ENCODE results near the gene TPRKB. TPM values are rescaled to one million over a fixed set of nuclear protein-coding genes. Genes with fewer than 3 reads are reported as not detected.

The TPRKB gene
- total and polyA plus RNA-seq, 2 donors, result 74.7 to 78.2 TPM

- DNase-seq (ENCODE audit: low read depth in 6 of 9, low spot score in 9 of 9), result no peak
- H3K4me1 ChIP-seq (ENCODE audit: control insufficient read depth in 2 of 2, insufficient read depth in 2 of 2, low read length in 2 of 2), result no peaks in the 10 kb centered on the region
- H3K9me3 ChIP-seq (ENCODE audit: control insufficient read depth in 2 of 2, insufficient read depth in 1 of 2, low read length in 1 of 2), result peaks cover 0 to 5% of the 10 kb centered on the region in 2 donors
- over 99% methylated on average over 2 of the region's 2 CpGs for WGBS
- no peak overlapping the region for H3K4me3 ChIP-seq (ENCODE audit: low read length in 2 of 2)
- H3K27ac ChIP-seq (ENCODE audit: low read depth in 1 of 2, low read length in 1 of 2), result no peak overlapping the region
- peaks cover 20 to 25% of the 10 kb centered on the region in 2 donors for H3K36me3 ChIP-seq (ENCODE audit: control insufficient read depth in 2 of 2, insufficient read depth in 2 of 2, low read length in 1 of 2)
- no peaks in the 10 kb centered on the region for H3K27me3 ChIP-seq (ENCODE audit: control insufficient read depth in 2 of 2, insufficient read depth in 1 of 2, low read length in 1 of 2)
Measured at GRCh38 chr2:73749314-73749713, 12.2 kb upstream of the TPRKB start.

- H3K27me3 ChIP-seq (ENCODE audit: control insufficient read depth in 2 of 2, insufficient read depth in 1 of 2, low read length in 1 of 2), result no peaks in the 10 kb centered on the region
- no peak overlapping the region for H3K4me3 ChIP-seq (ENCODE audit: low read length in 2 of 2)
- whole genome bisulfite sequencing, result 97% methylated on average over 3 of the region's 3 CpGs
- peaks cover 11 to 14% of the 10 kb centered on the region in 2 donors for H3K36me3 ChIP-seq (ENCODE audit: control insufficient read depth in 2 of 2, insufficient read depth in 2 of 2, low read length in 1 of 2)
- no peaks in the 10 kb centered on the region for H3K9me3 ChIP-seq (ENCODE audit: control insufficient read depth in 2 of 2, insufficient read depth in 1 of 2, low read length in 1 of 2)
- no peak overlapping the region for H3K27ac ChIP-seq (ENCODE audit: low read depth in 1 of 2, low read length in 1 of 2)
- no peaks in the 10 kb centered on the region for H3K4me1 ChIP-seq (ENCODE audit: control insufficient read depth in 2 of 2, insufficient read depth in 2 of 2, low read length in 2 of 2)
- no peak for DNase-seq (ENCODE audit: low read depth in 6 of 9, low spot score in 9 of 9)
Measured at GRCh38 chr2:73746877-73747208, 9.7 kb upstream of the TPRKB start.

GRCh38 chr2:73746015-73746876, 9.1 kb upstream of the TPRKB start:
- Histone ChIP-seq H3K36me3 (ENCODE audit: control insufficient read depth in 2 of 2, insufficient read depth in 2 of 2, low read length in 1 of 2) (peaks cover 10 to 14% of the 10 kb centered on the region in 2 donors), H3K4me3 (ENCODE audit: low read length in 2 of 2) (no peak overlapping the region), H3K27ac (ENCODE audit: low read depth in 1 of 2, low read length in 1 of 2) (no peak overlapping the region), H3K9me3 (ENCODE audit: control insufficient read depth in 2 of 2, insufficient read depth in 1 of 2, low read length in 1 of 2) (no peaks in the 10 kb centered on the region), H3K4me1 (ENCODE audit: control insufficient read depth in 2 of 2, insufficient read depth in 2 of 2, low read length in 2 of 2) (no peaks in the 10 kb centered on the region), H3K27me3 (ENCODE audit: control insufficient read depth in 2 of 2, insufficient read depth in 1 of 2, low read length in 1 of 2) (no peaks in the 10 kb centered on the region)
- 93% methylated on average over 11 of the region's 11 CpGs for WGBS
- DNase-seq (ENCODE audit: low read depth in 6 of 9, low spot score in 9 of 9), result no peak

- Histone ChIP-seq H3K27ac (ENCODE audit: low read depth in 1 of 2, low read length in 1 of 2) (no peak overlapping the region), H3K27me3 (ENCODE audit: control insufficient read depth in 2 of 2, insufficient read depth in 1 of 2, low read length in 1 of 2) (peaks cover 0 to 3% of the 10 kb centered on the region in 2 donors), H3K36me3 (ENCODE audit: control insufficient read depth in 2 of 2, insufficient read depth in 2 of 2, low read length in 1 of 2) (peaks cover 0 to under 1% of the 10 kb centered on the region in 2 donors), H3K4me1 (ENCODE audit: control insufficient read depth in 2 of 2, insufficient read depth in 2 of 2, low read length in 2 of 2) (peaks cover 3 to 10% of the 10 kb centered on the region in 2 donors), H3K9me3 (ENCODE audit: control insufficient read depth in 2 of 2, insufficient read depth in 1 of 2, low read length in 1 of 2) (peaks cover 0 to 13% of the 10 kb centered on the region in 2 donors), H3K4me3 (ENCODE audit: low read length in 2 of 2) (no peak overlapping the region)
- 93% methylated on average over 2 of the region's 2 CpGs for WGBS
- DNase-seq (ENCODE audit: low read depth in 6 of 9, low spot score in 9 of 9), result no peak
Measured at GRCh38 chr2:73740767-73741166, 3.6 kb upstream of the TPRKB start.

DNA sequence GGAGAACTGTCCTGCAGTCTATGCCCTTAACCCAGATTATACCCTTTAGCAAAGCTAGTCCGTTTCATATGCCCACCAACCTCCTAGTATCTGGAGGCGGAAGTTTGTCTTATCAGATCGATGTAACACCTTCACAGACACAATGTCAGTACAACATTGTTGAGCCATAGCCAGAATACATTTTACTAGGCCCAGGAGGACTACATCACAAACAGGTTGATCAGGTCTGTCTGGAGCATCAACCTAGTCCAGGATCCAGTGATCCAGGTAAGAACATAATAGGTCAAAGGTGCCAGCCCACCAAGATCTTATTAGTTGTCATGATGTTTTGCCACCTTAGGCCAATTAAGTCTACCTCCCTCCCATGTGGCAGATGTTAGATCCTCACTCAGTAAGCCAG, 2.0 kb upstream of the TPRKB start:
- Histone ChIP-seq H3K27ac (ENCODE audit: low read depth in 1 of 2, low read length in 1 of 2) (no peak overlapping the region), H3K9me3 (ENCODE audit: control insufficient read depth in 2 of 2, insufficient read depth in 1 of 2, low read length in 1 of 2) (peaks cover 0 to 13% of the 10 kb centered on the region in 2 donors)

GRCh38 chr2:73736378-73736777, 767 bp downstream of the TPRKB start:
- peaks cover 7 to 24% of the 10 kb centered on the region in 2 donors for H3K36me3 ChIP-seq (ENCODE audit: control insufficient read depth in 2 of 2, insufficient read depth in 2 of 2, low read length in 1 of 2)
- peak overlapping the region; percentile 60 to 98 for H3K4me3 ChIP-seq (ENCODE audit: low read length in 2 of 2)
- peak in 1 of 9 donors; percentile 17 for DNase-seq (ENCODE audit: low read depth in 6 of 9, low spot score in 9 of 9)
- WGBS, result 15% methylated on average over 8 of the region's 8 CpGs
- H3K4me1 ChIP-seq (ENCODE audit: control insufficient read depth in 2 of 2, insufficient read depth in 2 of 2, low read length in 2 of 2), result peaks cover 3 to 10% of the 10 kb centered on the region in 2 donors
- H3K9me3 ChIP-seq (ENCODE audit: control insufficient read depth in 2 of 2, insufficient read depth in 1 of 2, low read length in 1 of 2), result peaks cover 0 to 13% of the 10 kb centered on the region in 2 donors
- H3K27me3 ChIP-seq (ENCODE audit: control insufficient read depth in 2 of 2, insufficient read depth in 1 of 2, low read length in 1 of 2), result peaks cover 0 to 3% of the 10 kb centered on the region in 2 donors
- peak overlapping the region in 1 of 2 donors; percentile 26 for H3K27ac ChIP-seq (ENCODE audit: low read depth in 1 of 2, low read length in 1 of 2)

More for the DNA sequence above, 2.0 kb upstream of the TPRKB start:
- 96% methylated on average over 3 of the region's 3 CpGs for WGBS
- peaks cover 0 to 7% of the 10 kb centered on the region in 2 donors for H3K36me3 ChIP-seq (ENCODE audit: control insufficient read depth in 2 of 2, insufficient read depth in 2 of 2, low read length in 1 of 2)
- no peak overlapping the region for H3K4me3 ChIP-seq (ENCODE audit: low read length in 2 of 2)
- peaks cover 0 to 3% of the 10 kb centered on the region in 2 donors for H3K27me3 ChIP-seq (ENCODE audit: control insufficient read depth in 2 of 2, insufficient read depth in 1 of 2, low read length in 1 of 2)
- H3K4me1 ChIP-seq (ENCODE audit: control insufficient read depth in 2 of 2, insufficient read depth in 2 of 2, low read length in 2 of 2), result peaks cover 3 to 10% of the 10 kb centered on the region in 2 donors
- no peak for DNase-seq (ENCODE audit: low read depth in 6 of 9, low spot score in 9 of 9)

DNA sequence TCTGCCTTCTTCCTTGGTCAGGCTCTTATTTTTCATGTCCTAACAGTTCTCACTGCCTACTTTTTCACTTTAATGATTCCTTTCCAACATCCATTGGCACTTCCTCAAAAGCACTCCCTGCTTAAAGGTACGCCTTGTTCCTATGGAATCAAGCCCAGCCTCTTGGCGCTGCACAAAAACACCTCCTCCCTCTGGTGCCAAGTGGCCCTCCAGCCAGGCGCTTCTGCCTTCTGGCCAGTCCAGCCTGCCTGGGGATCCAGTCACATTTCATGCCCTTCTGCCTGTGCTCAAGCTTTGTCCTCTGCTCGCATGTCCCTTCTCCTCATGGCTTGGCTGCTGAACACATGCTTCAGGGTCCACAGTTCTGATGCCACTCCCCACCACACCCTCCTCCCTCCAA, 6.3 kb downstream of the TPRKB start:
- no peak for DNase-seq (ENCODE audit: low read depth in 6 of 9, low spot score in 9 of 9)
- no peak overlapping the region for H3K4me3 ChIP-seq (ENCODE audit: low read length in 2 of 2)
- no peaks in the 10 kb centered on the region for H3K9me3 ChIP-seq (ENCODE audit: control insufficient read depth in 2 of 2, insufficient read depth in 1 of 2, low read length in 1 of 2)
- H3K36me3 ChIP-seq (ENCODE audit: control insufficient read depth in 2 of 2, insufficient read depth in 2 of 2, low read length in 1 of 2), result peaks cover 28 to 43% of the 10 kb centered on the region in 2 donors
- H3K27me3 ChIP-seq (ENCODE audit: control insufficient read depth in 2 of 2, insufficient read depth in 1 of 2, low read length in 1 of 2), result no peaks in the 10 kb centered on the region
- no peaks in the 10 kb centered on the region for H3K4me1 ChIP-seq (ENCODE audit: control insufficient read depth in 2 of 2, insufficient read depth in 2 of 2, low read length in 2 of 2)
- H3K27ac ChIP-seq (ENCODE audit: low read depth in 1 of 2, low read length in 1 of 2), result no peak overlapping the region
- 99% methylated on average over 4 of the region's 4 CpGs for WGBS

DNA sequence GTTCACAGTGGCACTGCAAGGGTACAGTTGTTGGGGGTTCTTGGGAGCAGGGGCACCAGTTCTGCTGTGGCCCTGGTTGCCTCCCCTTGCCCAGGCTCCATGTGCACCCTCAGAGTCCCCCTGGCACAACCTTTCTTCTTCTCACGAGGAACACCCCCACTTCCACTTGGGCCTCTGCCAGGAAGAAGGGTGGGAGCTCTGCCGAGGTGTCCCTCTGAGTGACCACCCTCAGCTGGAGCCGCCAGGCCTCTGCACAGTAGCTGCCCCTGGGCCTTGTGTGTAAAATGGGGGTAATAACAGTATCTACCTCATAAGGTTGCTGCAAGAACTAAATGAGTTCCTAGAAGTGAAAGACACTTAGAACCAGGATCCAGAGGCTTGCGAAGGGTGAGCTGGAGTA, 8.4 kb downstream of the TPRKB start:
- Histone ChIP-seq H3K27me3 (ENCODE audit: control insufficient read depth in 2 of 2, insufficient read depth in 1 of 2, low read length in 1 of 2) (no peaks in the 10 kb centered on the region), H3K4me1 (ENCODE audit: control insufficient read depth in 2 of 2, insufficient read depth in 2 of 2, low read length in 2 of 2) (no peaks in the 10 kb centered on the region), H3K9me3 (ENCODE audit: control insufficient read depth in 2 of 2, insufficient read depth in 1 of 2, low read length in 1 of 2) (no peaks in the 10 kb centered on the region), H3K4me3 (ENCODE audit: low read length in 2 of 2) (no peak overlapping the region), H3K27ac (ENCODE audit: low read depth in 1 of 2, low read length in 1 of 2) (no peak overlapping the region), H3K36me3 (ENCODE audit: control insufficient read depth in 2 of 2, insufficient read depth in 2 of 2, low read length in 1 of 2) (peaks cover 28 to 36% of the 10 kb centered on the region in 2 donors)
- 96% methylated on average over 4 of the region's 4 CpGs for WGBS
- no peak for DNase-seq (ENCODE audit: low read depth in 6 of 9, low spot score in 9 of 9)

GRCh38 chr2:73728043-73728442, 9.1 kb downstream of the TPRKB start:
- H3K27ac ChIP-seq (ENCODE audit: low read depth in 1 of 2, low read length in 1 of 2), result no peak overlapping the region
- peaks cover 23 to 30% of the 10 kb centered on the region in 2 donors for H3K36me3 ChIP-seq (ENCODE audit: control insufficient read depth in 2 of 2, insufficient read depth in 2 of 2, low read length in 1 of 2)
- DNase-seq (ENCODE audit: low read depth in 6 of 9, low spot score in 9 of 9), result no peak
- H3K9me3 ChIP-seq (ENCODE audit: control insufficient read depth in 2 of 2, insufficient read depth in 1 of 2, low read length in 1 of 2), result no peaks in the 10 kb centered on the region
- H3K27me3 ChIP-seq (ENCODE audit: control insufficient read depth in 2 of 2, insufficient read depth in 1 of 2, low read length in 1 of 2), result no peaks in the 10 kb centered on the region
- 96% methylated on average over 3 of the region's 3 CpGs for WGBS
- H3K4me1 ChIP-seq (ENCODE audit: control insufficient read depth in 2 of 2, insufficient read depth in 2 of 2, low read length in 2 of 2), result no peaks in the 10 kb centered on the region
- H3K4me3 ChIP-seq (ENCODE audit: low read length in 2 of 2), result no peak overlapping the region

All from thymus (tissue), 11 donors.